Activated CD4-positive, alpha-beta T cell treated with anti-CD3 and anti-CD28 coated beads for 36 hours (primary cell): ENCODE data around the gene RPL27. TPM values are rescaled to one million over a fixed set of nuclear protein-coding genes. Genes with fewer than 3 reads are reported as not detected.
"Not testable (repeated sequence)": the region's sequence is repeated elsewhere in the genome, so short reads cannot be mapped to it uniquely, and the experiment has no call there.

Experiments
- ATAC-seq: fragments of 200-7000 bp; cut with Tn5 transposase; one replicate; pipeline ENCODE4 v1.10.0; 2021; ENCODE audit warnings: mild to moderate bottlenecking, moderate library complexity
- CTCF ChIA-PET: fragments of 350-600 bp; sonication (Branson Sonifier 250); formaldehyde crosslinking; loops from one replicate; lab custom pipeline; 2021; ENCODE audit warnings: antibody characterized with exemption; lab: Charles Lee
- POLR2A ChIA-PET: fragments of 350-600 bp; sonication (Branson Sonifier 250); formaldehyde crosslinking; loops from one replicate; lab custom pipeline; 2021; ENCODE audit warnings: antibody characterized with exemption, inconsistent platforms; lab: Charles Lee
- DNase-seq: peaks from one replicate; pipeline ENCODE4 v3.0.0-alpha.2; 2020
- H3K27ac Mint-ChIP-seq: one replicate; pipeline ENCODE4 v1.8.0; 2021; ENCODE audit warnings: mixed read lengths
- H3K27me3 Mint-ChIP-seq: one replicate; pipeline ENCODE4 v1.8.0; 2021; ENCODE audit warnings: mixed read lengths
- H3K36me3 Mint-ChIP-seq: one replicate; pipeline ENCODE4 v1.8.0; 2021; ENCODE audit warnings: low read depth, mixed read lengths
- H3K4me1 Mint-ChIP-seq: one replicate; pipeline ENCODE4 v1.8.0; 2021; ENCODE audit warnings: mixed read lengths
- H3K4me3 Mint-ChIP-seq: one replicate; pipeline ENCODE4 v1.8.0; 2021; ENCODE audit warnings: mild to moderate bottlenecking, moderate library complexity, mixed read lengths
- H3K9me3 Mint-ChIP-seq: one replicate; pipeline ENCODE4 v1.8.0; 2021; ENCODE audit warnings: low read depth, mixed read lengths
- intact Hi-C, 2 experiments: fragments of 100-400 bp; cut with DNase I in 1 of 2; cut with micrococcal nuclease in 1 of 2; formaldehyde crosslinking; loops; one replicate each; pipeline versions ENCODE4 v1.14.2 to v1.15.1; 2022 to 2024; cut with DNase I, micrococcal nuclease
- total RNA-seq, 2 experiments: library from RNA; stranded (reverse); gene quantifications; one replicate each; pipeline ENCODE4 v1.2.3, GENCODE V29; 2021

RPL27 gene
- total RNA-seq, 2 experiments from 2014 or later: 1,703 to 2,161 TPM

GRCh38 chr17:42979511-42980273 is 18.5 kb upstream of the RPL27 start, which contains the start of gene PTGES3L:
Gene PTGES3L, minus strand, starts transcription at chr17:42980080. Its CDS starts 27 bp downstream, at chr17:42980053.
- peaks cover 17% of the 10 kb centered on the region for H3K36me3 Mint-ChIP-seq
- H3K4me3 Mint-ChIP-seq: peak within 1 kb of the TSS; percentile 99
- intact Hi-C loops: loop anchor here (1.0 to 5.0 kb wide), 12 partner anchors 15 to 1012 kb away; partner anchors contain the start of genes RPL27 (in 2 of the 2), AARSD1 (in 1 of the 2), BECN1 (in 1 of the 2) and BRCA1 (in 1 of the 2)
- H3K27ac Mint-ChIP-seq: peak within 1 kb of the TSS; percentile 98
- peaks cover 30% of the 10 kb centered on the region for H3K4me1 Mint-ChIP-seq
- peak; percentile 65 for DNase-seq
- ATAC-seq: peak; percentile 60
- ChIA-PET CTCF (interaction anchor here (0.7 to 1.5 kb wide), 4 partner anchors 15 to 345 kb away, joined by 3 to 5 read pairs (median 4); partner anchors contain the start of gene RPL27), POLR2A (no interaction called here)
- H3K27me3 Mint-ChIP-seq: no peaks in the 10 kb centered on the region
- no peaks in the 10 kb centered on the region for H3K9me3 Mint-ChIP-seq

DNA sequence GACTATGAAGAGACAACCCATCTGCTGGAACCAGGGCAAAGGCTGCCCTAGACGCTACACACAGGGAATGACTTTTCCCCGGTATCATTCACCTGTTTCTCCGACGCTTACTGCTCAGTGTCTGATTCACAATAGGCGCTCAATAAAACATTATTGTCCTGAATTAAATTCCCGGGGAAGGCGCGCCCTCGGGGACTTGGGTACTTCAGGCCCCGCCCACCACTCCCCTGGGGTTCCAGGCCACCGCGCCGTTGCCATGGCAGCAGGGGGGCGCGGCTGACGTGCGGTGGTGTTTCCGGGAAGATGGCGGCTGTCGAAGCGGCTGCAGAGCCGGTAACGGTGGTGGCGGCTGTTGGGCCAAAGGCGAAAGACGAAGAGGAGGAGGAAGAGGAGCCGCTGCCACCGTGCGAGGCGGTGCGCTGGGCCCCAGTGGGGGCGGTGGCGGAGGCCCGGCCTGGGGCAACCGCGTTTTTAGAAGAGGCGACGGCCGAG is 17.9 kb upstream of the RPL27 start, which contains the start of gene RUNDC1:
TSS of gene RUNDC1 (plus strand) at position 292 of the 492 bp plus-strand sequence. CDS start at position 304, 12 bp downstream.
- ATAC-seq: peak; percentile 78
- DNase-seq: peak; percentile 95
- Mint-ChIP-seq H3K9me3 (no peaks in the 10 kb centered on the region), H3K27me3 (no peaks in the 10 kb centered on the region), H3K4me1 (peaks cover 32% of the 10 kb centered on the region), H3K36me3 (peaks cover 23% of the 10 kb centered on the region), H3K27ac (peak within 1 kb of the TSS; percentile 98), H3K4me3 (peak within 1 kb of the TSS; percentile 99)
- CTCF ChIA-PET: interaction anchor here (0.7 to 2.0 kb wide), 3 partner anchors 16 to 344 kb away, joined by 3 to 5 read pairs (median 4); partner anchors contain the start of gene RPL27
- intact Hi-C loops: loop anchor here (1.0 to 5.0 kb wide), 12 partner anchors 16 to 1013 kb away; partner anchors contain the start of genes RPL27 (in 2 of the 2), AARSD1 (in 1 of the 2), BECN1 (in 1 of the 2) and BRCA1 (in 1 of the 2)
- POLR2A ChIA-PET: no interaction called here

GRCh38 chr17:42980766-42981397 is 17.3 kb upstream of the RPL27 start:
- H3K9me3 Mint-ChIP-seq: no peaks in the 10 kb centered on the region
- ChIA-PET POLR2A (interaction anchor here (0.5 kb wide), 1 partner anchor 22 kb away, joined by 3 read pairs; no protein-coding TSS in a partner anchor), CTCF (interaction anchor here (0.6 to 2.0 kb wide), 2 partner anchors 17 to 52 kb away, joined by 3 to 5 read pairs; partner anchors contain the start of gene RPL27)
- H3K4me3 Mint-ChIP-seq: peak overlapping the region; percentile 99
- H3K4me1 Mint-ChIP-seq: peaks cover 32% of the 10 kb centered on the region
- peak; percentile 87 for ATAC-seq
- peak overlapping the region; percentile 96 for H3K27ac Mint-ChIP-seq
- intact Hi-C loops: loop anchor here (1.0 to 5.0 kb wide), 13 partner anchors 17 to 1014 kb away; partner anchors contain the start of genes AARSD1 (in 2 of the 2), PSME3 (in 2 of the 2), RPL27 (in 2 of the 2) and BECN1 (in 1 of the 2)
- no peaks in the 10 kb centered on the region for H3K27me3 Mint-ChIP-seq
- peak; percentile 87 for DNase-seq
- H3K36me3 Mint-ChIP-seq: peaks cover 27% of the 10 kb centered on the region

GRCh38 chr17:42982266-42982665 is 16.0 kb upstream of the RPL27 start:
- POLR2A ChIA-PET: interaction anchor here (0.7 kb wide), 1 partner anchor 16 kb away, joined by 3 read pairs; the partner anchor contains the start of gene RPL27
- Mint-ChIP-seq H3K27ac (peak overlapping the region; percentile 47), H3K9me3 (no peaks in the 10 kb centered on the region), H3K27me3 (no peaks in the 10 kb centered on the region), H3K4me3 (peak overlapping the region; percentile 99), H3K36me3 (peaks cover 30% of the 10 kb centered on the region), H3K4me1 (peaks cover 32% of the 10 kb centered on the region)
- intact Hi-C loops: loop anchor here (5.0 kb wide), 3 partner anchors 150 to 1015 kb away; partner anchors contain the start of genes CNP (in 1 of the 2), PLEKHH3 (in 1 of the 2) and PSME3 (in 1 of the 2)
- CTCF ChIA-PET: interaction anchor here (1.0 to 2.0 kb wide), 2 partner anchors 11 to 16 kb away, joined by 3 to 5 read pairs; partner anchors contain the start of gene RPL27
- DNase-seq (no peak), ATAC-seq (no peak)

DNA sequence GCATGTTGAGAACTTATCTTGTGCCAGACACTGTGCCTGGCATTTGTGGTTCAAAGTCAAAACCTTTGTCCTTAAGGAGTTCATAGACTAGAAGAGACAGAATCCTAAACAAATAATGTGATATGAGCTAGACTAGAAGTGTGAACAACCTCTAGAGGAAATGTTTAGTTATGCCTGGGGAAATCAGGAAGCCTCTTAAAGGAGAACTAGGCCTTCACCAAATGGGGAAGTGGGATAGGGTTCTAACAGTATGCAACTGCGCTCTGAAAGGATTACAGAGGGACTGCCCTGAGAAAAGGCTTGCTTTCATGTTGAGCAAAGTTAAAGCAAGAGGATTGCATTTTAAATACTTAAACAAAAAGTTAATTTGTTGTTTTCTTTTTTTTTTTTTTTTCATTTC is 13.0 kb upstream of the RPL27 start:
- ATAC-seq (no peak), DNase-seq (no peak)
- intact Hi-C loops: no loop called here
- Mint-ChIP-seq H3K9me3 (no peaks in the 10 kb centered on the region), H3K27ac (peak overlapping the region; percentile 42), H3K36me3 (peaks cover 54% of the 10 kb centered on the region), H3K27me3 (no peaks in the 10 kb centered on the region), H3K4me1 (peaks cover 22% of the 10 kb centered on the region), H3K4me3 (no peak overlapping the region)
- POLR2A ChIA-PET: no interaction called here
- CTCF ChIA-PET: no interaction called here

DNA sequence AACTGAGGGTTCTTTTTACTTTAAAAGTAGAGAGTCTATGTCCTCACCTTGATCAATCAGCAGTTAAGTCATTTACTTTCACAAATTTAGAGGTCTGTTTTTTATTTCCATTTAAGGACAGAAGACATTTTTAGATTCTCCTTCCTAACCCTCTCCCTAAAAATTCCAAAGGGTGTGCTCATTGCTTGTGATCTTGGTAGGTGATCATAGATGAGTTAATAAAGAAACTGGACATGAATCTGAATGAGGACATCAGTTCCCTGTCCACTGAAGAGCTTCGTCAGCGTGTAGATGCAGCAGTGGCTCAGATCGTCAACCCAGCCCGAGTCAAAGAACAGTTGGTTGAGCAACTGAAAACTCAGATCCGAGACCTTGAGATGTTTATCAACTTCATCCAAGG is 9.1 kb upstream of the RPL27 start:
- peaks cover 66% of the 10 kb centered on the region for H3K36me3 Mint-ChIP-seq
- H3K9me3 Mint-ChIP-seq: no peaks in the 10 kb centered on the region
- DNase-seq (no peak), ATAC-seq (no peak)
- H3K4me3 Mint-ChIP-seq: no peak overlapping the region
- CTCF ChIA-PET: no interaction called here
- no peaks in the 10 kb centered on the region for H3K27me3 Mint-ChIP-seq
- POLR2A ChIA-PET: no interaction called here
- H3K4me1 Mint-ChIP-seq: peaks cover 6% of the 10 kb centered on the region
- H3K27ac Mint-ChIP-seq: no peak overlapping the region
- intact Hi-C loops: no loop called here

DNA sequence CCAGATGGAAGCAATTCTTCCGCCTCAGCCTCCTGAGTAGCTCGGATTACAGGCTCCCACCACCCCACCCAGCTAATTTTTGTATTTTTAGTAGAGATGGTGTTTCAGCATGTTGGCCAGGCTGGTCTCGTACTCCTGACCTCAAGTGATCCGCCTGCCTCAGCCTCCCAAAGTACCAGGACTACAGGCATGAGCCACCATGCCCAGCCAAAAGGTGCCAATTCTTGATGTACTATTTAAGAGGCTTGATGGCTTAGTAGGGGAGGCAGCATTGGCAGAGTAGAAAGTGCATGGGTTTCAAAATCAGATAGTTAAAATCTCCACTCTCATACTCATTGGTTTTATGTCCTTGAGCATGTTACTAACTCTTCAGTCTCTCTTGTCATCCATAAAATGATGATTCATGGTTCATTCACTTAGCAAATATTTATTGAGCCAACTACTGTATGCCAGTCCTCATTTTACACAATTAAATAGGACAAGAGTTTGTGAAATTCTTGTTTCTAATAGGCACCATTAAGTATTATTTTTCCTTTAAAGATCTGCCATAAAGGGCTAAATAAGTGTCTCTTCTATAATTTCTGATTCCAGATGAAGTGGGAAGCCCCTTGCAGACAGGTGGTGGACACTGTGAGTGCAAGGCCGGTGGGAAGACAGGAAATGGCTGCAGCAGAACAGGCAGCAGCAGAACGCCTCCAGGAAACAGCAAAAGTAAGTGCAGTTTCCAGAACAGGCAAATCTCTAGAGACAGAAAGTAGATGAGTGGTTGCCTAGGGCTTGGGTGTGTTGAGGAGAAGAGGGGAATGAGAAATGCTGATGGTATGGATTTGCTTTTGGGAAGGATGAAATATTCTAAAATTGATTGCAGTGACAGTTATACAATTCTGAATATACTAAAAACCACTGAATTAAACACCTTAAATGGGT is 8.2 kb upstream of the RPL27 start:
- intact Hi-C loops: no loop called here
- H3K27ac Mint-ChIP-seq: no peak overlapping the region
- CTCF ChIA-PET: interaction anchor here (0.6 kb wide), 1 partner anchor 195 kb away, joined by 3 read pairs; no protein-coding TSS in a partner anchor
- POLR2A ChIA-PET: no interaction called here
- H3K4me3 Mint-ChIP-seq: no peak overlapping the region
- H3K27me3 Mint-ChIP-seq: no peaks in the 10 kb centered on the region
- DNase-seq: no peak
- H3K4me1 Mint-ChIP-seq: peaks cover 3% of the 10 kb centered on the region
- H3K36me3 Mint-ChIP-seq: peaks cover 60% of the 10 kb centered on the region
- H3K9me3 Mint-ChIP-seq: no peaks in the 10 kb centered on the region
- no peak for ATAC-seq

DNA sequence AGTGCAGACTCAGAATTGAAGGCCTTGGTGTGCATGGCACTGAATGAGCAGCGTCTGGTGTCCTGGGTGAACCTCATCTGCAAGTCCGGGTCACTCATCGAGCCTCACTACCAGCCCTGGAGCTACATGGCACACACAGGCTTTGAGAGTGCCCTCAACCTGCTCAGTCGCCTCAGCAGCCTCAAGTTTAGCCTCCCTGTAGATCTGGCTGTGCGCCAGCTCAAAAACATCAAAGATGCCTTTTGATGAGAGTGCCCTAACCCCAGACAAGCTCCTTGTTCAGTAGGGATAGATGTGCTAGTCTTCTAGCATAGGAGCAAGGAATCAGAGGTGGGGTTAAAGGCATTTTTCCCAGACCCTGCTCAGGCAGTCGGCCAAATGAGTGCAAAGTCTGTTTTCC is 6.7 kb upstream of the RPL27 start:
- ATAC-seq (no peak), DNase-seq (no peak)
- H3K4me1 Mint-ChIP-seq: no peaks in the 10 kb centered on the region
- intact Hi-C loops: no loop called here
- ChIA-PET CTCF (no interaction called here), POLR2A (no interaction called here)
- no peaks in the 10 kb centered on the region for H3K27me3 Mint-ChIP-seq
- H3K4me3 Mint-ChIP-seq: no peak overlapping the region
- no peak overlapping the region for H3K27ac Mint-ChIP-seq
- H3K36me3 Mint-ChIP-seq: peaks cover 52% of the 10 kb centered on the region
- no peaks in the 10 kb centered on the region for H3K9me3 Mint-ChIP-seq

- Mint-ChIP-seq H3K36me3 (peaks cover 44% of the 10 kb centered on the region), H3K27me3 (no peaks in the 10 kb centered on the region), H3K9me3 (no peaks in the 10 kb centered on the region), H3K27ac (no peak overlapping the region), H3K4me1 (peaks cover 7% of the 10 kb centered on the region), H3K4me3 (no peak overlapping the region)
- no peak for DNase-seq
- intact Hi-C loops: no loop called here
- ATAC-seq: no peak
- ChIA-PET CTCF (interaction anchor here (1.2 to 1.5 kb wide), 2 partner anchors 9 to 10 kb away, joined by 3 read pairs; no protein-coding TSS in a partner anchor), POLR2A (no interaction called here)
Measured at GRCh38 chr17:42992872-42993271, 5.3 kb upstream of the RPL27 start.

DNA sequence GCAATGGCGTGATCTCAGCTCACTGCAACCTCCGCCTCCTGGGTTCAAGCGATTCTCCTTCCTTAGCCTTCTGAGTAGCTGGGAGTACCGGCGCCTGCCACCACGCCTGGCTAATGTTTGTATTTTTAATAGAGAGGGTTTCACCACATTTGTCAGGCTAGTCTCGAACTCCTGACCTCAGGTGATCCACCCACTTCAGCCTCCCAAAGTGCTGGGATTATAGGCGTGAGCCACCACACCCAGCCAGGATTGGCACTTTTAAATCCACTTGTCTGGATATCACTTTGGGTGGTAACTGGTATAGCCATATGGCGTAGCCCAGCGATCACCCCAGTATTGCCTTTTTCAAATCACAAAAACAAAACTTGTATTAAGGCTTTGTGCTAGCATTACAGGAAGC is 4.3 kb upstream of the RPL27 start:
- peaks cover 42% of the 10 kb centered on the region for H3K36me3 Mint-ChIP-seq
- ATAC-seq, H3K27ac Mint-ChIP-seq, H3K4me3 Mint-ChIP-seq, POLR2A ChIA-PET, H3K9me3 Mint-ChIP-seq, H3K4me1 Mint-ChIP-seq, H3K27me3 Mint-ChIP-seq, intact Hi-C loops, DNase-seq: not testable (repeated sequence)
- CTCF ChIA-PET: interaction anchor here (1.5 kb wide), 1 partner anchor 10 kb away, joined by 3 read pairs; no protein-coding TSS in a partner anchor
